IMR-90 (cell line): ENCODE measurements around the gene ATP6V0A4. TPM values are rescaled to one million over a fixed set of nuclear protein-coding genes. Genes with fewer than 3 reads are reported as not detected.

ENCODE experiments used
- ATAC-seq: fragments of 200-7000 bp; cut with Tn5 transposase; 2 replicates; pipeline ENCODE4 v1.9.1; 2020; ENCODE audit warnings: low read depth, mild to moderate bottlenecking, moderate library complexity
- BruUV-seq: library from RNA; stranded (reverse); fragments of 400-500 nt; replicated peaks from 2 replicates; lab custom pipeline; 2021; lab: Mats Ljungman, UMichigan
- CTCF ChIA-PET: fragments of 300-600 bp; formaldehyde crosslinking; extraction: SDS; loops from one replicate; lab custom pipeline; 2021; ENCODE audit warnings: antibody characterized with exemption; lab: Yijun Ruan, JAX
- POLR2A ChIA-PET: fragments of 300-600 bp; sonication (Branson Sonifier 250); formaldehyde crosslinking; loops from one replicate; lab custom pipeline; 2022; ENCODE audit warnings: antibody characterized with exemption; ENCODE audit not compliant: unreplicated experiment; lab: Charles Lee
- DNase-seq: peaks from one replicate; pipeline ENCODE4 v3.0.0; 2013
- H2AFZ ChIP-seq: replicated peaks from 2 replicates; pipeline ENCODE3; 2013; ENCODE audit warnings: low read length, mild to moderate bottlenecking; ENCODE audit not compliant: poor library complexity
- H2AK5ac ChIP-seq: 2 replicates; pipeline ENCODE4 v1.6.1; 2013; ENCODE audit warnings: low read depth, low read length, inconsistent platforms
- H2AK9ac ChIP-seq: replicated peaks from 2 replicates; pipeline ENCODE3; 2013; ENCODE audit warnings: mild to moderate bottlenecking, low read depth, low read length, moderate library complexity; ENCODE audit not compliant: poor library complexity
- H2BK120ac ChIP-seq: 2 replicates; pipeline ENCODE4 v1.6.1; 2013; ENCODE audit warnings: low read depth, low read length, inconsistent platforms
- H2BK15ac ChIP-seq: 3 replicates; pipeline ENCODE4 v1.6.1; 2013; ENCODE audit warnings: low read depth, low read length, inconsistent platforms
- H2BK20ac ChIP-seq: 2 replicates; pipeline ENCODE4 v1.6.1; 2013; ENCODE audit warnings: low read depth, mild to moderate bottlenecking, inconsistent platforms, low read length, moderate library complexity
- H2BK5ac ChIP-seq: 2 replicates; pipeline ENCODE4 v1.6.1; 2013; ENCODE audit warnings: mild to moderate bottlenecking, low read depth, low read length, inconsistent platforms; ENCODE audit not compliant: poor library complexity, severe bottlenecking
- H3K14ac ChIP-seq: replicated peaks from 2 replicates; pipeline ENCODE4 v1.6.1; 2013; ENCODE audit warnings: low read depth, low read length, inconsistent platforms
- H3K18ac ChIP-seq: 2 replicates; pipeline ENCODE4 v1.6.1; 2013; ENCODE audit warnings: low read depth, low read length, control low read depth
- H3K23ac ChIP-seq: 2 replicates; pipeline ENCODE4 v1.6.1; 2013; ENCODE audit warnings: low read depth, low read length, inconsistent platforms
- H3K27ac ChIP-seq: 2 replicates; pipeline ENCODE4 v1.5.1; 2013; ENCODE audit warnings: mild to moderate bottlenecking, control low read depth, low read length; ENCODE audit not compliant: insufficient read depth
- H3K27me3 ChIP-seq: 2 replicates; pipeline ENCODE4 v1.6.1; 2013; ENCODE audit warnings: low read length; ENCODE audit not compliant: control insufficient read depth, insufficient read depth
- H3K36me3 ChIP-seq: 2 replicates; pipeline ENCODE4 v1.6.1; 2013; ENCODE audit warnings: low read length, mixed read lengths; ENCODE audit not compliant: control insufficient read depth, insufficient read depth
- H3K4ac ChIP-seq: 2 replicates; pipeline ENCODE4 v1.6.1; 2013; ENCODE audit warnings: low read depth, low read length, inconsistent platforms
- H3K4me1 ChIP-seq: 2 replicates; pipeline ENCODE4 v1.6.1; 2013; ENCODE audit warnings: low read length, mixed read lengths; ENCODE audit not compliant: control insufficient read depth, insufficient read depth
- H3K4me2 ChIP-seq: 2 replicates; pipeline ENCODE4 v1.6.1; 2013; ENCODE audit warnings: low read depth, mild to moderate bottlenecking, control low read depth, low read length, moderate library complexity
- H3K4me3 ChIP-seq: 2 replicates; pipeline ENCODE4 v1.5.1; 2013; ENCODE audit warnings: low read depth, mild to moderate bottlenecking, control low read depth, low read length, moderate library complexity; ENCODE audit not compliant: insufficient read depth
- H3K56ac ChIP-seq: 2 replicates; pipeline ENCODE4 v1.6.1; 2013; ENCODE audit warnings: low read length, inconsistent platforms; ENCODE audit not compliant: insufficient read depth; ENCODE audit errors: extremely low read depth
- H3K79me1 ChIP-seq, 2 experiments: 2 replicates each; pipeline ENCODE4 v1.6.1; 2013; ENCODE audit warnings: low read length in 2 of 2, inconsistent platforms in 1 of 2, low read depth in 1 of 2
- H3K9ac ChIP-seq: 2 replicates; pipeline ENCODE4 v1.6.1; 2013; ENCODE audit warnings: low read depth, low read length, control low read depth
- H3K9me1 ChIP-seq: 2 replicates; pipeline ENCODE4 v1.6.1; 2013; ENCODE audit warnings: low read length, inconsistent platforms; ENCODE audit not compliant: insufficient read depth
- H3K9me3 ChIP-seq: 2 replicates; pipeline ENCODE4 v1.6.1; 2013; ENCODE audit warnings: low read length; ENCODE audit not compliant: control insufficient read depth, insufficient read depth
- H4K20me1 ChIP-seq: 2 replicates; pipeline ENCODE4 v1.6.1; 2013; ENCODE audit warnings: low read length, inconsistent platforms; ENCODE audit not compliant: insufficient read depth
- H4K5ac ChIP-seq: 2 replicates; pipeline ENCODE4 v1.6.1; 2013; ENCODE audit warnings: mild to moderate bottlenecking, low read depth, low read length, control low read depth
- H4K8ac ChIP-seq, 2 experiments: 2 replicates each; pipeline ENCODE4 v1.6.1; 2013; ENCODE audit warnings: low read depth in 2 of 2, low read length in 2 of 2, control low read depth in 1 of 2, inconsistent platforms in 1 of 2
- H4K91ac ChIP-seq: 2 replicates; pipeline ENCODE4 v1.6.1; 2013; ENCODE audit warnings: low read depth, low read length, inconsistent platforms; ENCODE audit not compliant: insufficient read depth
- BHLHE40 ChIP-seq: fragments of 150-350 bp; IDR thresholded peaks from 2 replicates; pipeline ENCODE4 v1.6.1; 2016; ENCODE audit warnings: mild to moderate bottlenecking, low read depth, low read length
- CEBPB ChIP-seq: IDR thresholded peaks from 2 replicates; pipeline ENCODE4 v1.6.1; 2012; ENCODE audit warnings: low read depth, low read length, improper control_type of control experiment
- CHD1 ChIP-seq: IDR thresholded peaks from 2 replicates; pipeline ENCODE4 v1.6.1; 2012; ENCODE audit warnings: low read depth, low read length, improper control_type of control experiment
- FOS ChIP-seq: fragments of 150-350 bp; IDR thresholded peaks from 2 replicates; pipeline ENCODE4 v1.6.1; 2016; ENCODE audit warnings: low read depth, low read length
- MAFK ChIP-seq: IDR thresholded peaks from 2 replicates; pipeline ENCODE4 v1.6.1; 2012; ENCODE audit warnings: low read depth, low read length, improper control_type of control experiment
- MAZ ChIP-seq: IDR thresholded peaks from 2 replicates; pipeline ENCODE4 v1.6.1; 2012; ENCODE audit warnings: low read depth, mild to moderate bottlenecking, low read length, improper control_type of control experiment, moderate library complexity, borderline replicate concordance
- MXI1 ChIP-seq: IDR thresholded peaks from 2 replicates; pipeline ENCODE4 v1.6.1; 2012; ENCODE audit warnings: low read depth, mild to moderate bottlenecking, low read length, moderate library complexity, borderline replicate concordance
- NFE2L2 ChIP-seq: fragments of 150-350 bp; IDR thresholded peaks from 2 replicates; pipeline ENCODE4 v1.6.1; 2016; ENCODE audit warnings: low read depth, mild to moderate bottlenecking, low read length
- POLR2A ChIP-seq: IDR thresholded peaks from 2 replicates; pipeline ENCODE4 v1.6.1; 2012; ENCODE audit warnings: mild to moderate bottlenecking, low read depth, low read length
- RAD21 ChIP-seq: IDR thresholded peaks from 2 replicates; pipeline ENCODE4 v1.6.1; 2012; ENCODE audit warnings: low read length, improper control_type of control experiment
- RCOR1 ChIP-seq: IDR thresholded peaks from 2 replicates; pipeline ENCODE4 v1.6.1; 2012; ENCODE audit warnings: mild to moderate bottlenecking, low read length, improper control_type of control experiment; ENCODE audit not compliant: insufficient replicate concordance
- RFX5 ChIP-seq: IDR thresholded peaks from 2 replicates; pipeline ENCODE4 v1.8.0; 2012; ENCODE audit warnings: low read depth, mild to moderate bottlenecking, low read length, moderate library complexity
- SMC3 ChIP-seq: fragments of 150-350 bp; IDR thresholded peaks from 2 replicates; pipeline ENCODE4 v1.6.1; 2016; ENCODE audit warnings: low read depth, mild to moderate bottlenecking, antibody characterized with exemption, low read length, moderate library complexity
- WGBS, 2 experiments: methylation state at CpG; one replicate each; pipeline versions ENCODE4 v1.1.5 to v1.1.7; 2013; ENCODE audit warnings: missing lambda C conversion rate in 2 of 2; ENCODE audit not compliant: insufficient read length in 1 of 2; ENCODE audit errors: extremely low coverage in 2 of 2; 5-methylcytosine and 5-hydroxymethylcytosine counted together
- dilution Hi-C: fragments of 300-500 bp; cut with HindIII; formaldehyde crosslinking; loops from one replicate; pipeline ENCODE4 v1.14.3; 2018; ENCODE audit warnings: low sequenced_read_pairs; ENCODE audit not compliant: unreplicated experiment
- in situ Hi-C: fragments of 300-500 bp; cut with MboI; formaldehyde crosslinking; loops from 3 replicates; pipeline ENCODE4 v1.14.3; 2019; ENCODE audit warnings: low sequenced_read_pairs, inconsistent platforms, mixed read lengths
- intact Hi-C: fragments of 100-400 bp; cut with micrococcal nuclease; formaldehyde crosslinking; loops from 2 replicates; pipeline ENCODE4 v1.10.0; 2022
- polyA plus RNA-seq, 3 experiments: library from polyadenylated mRNA; depleted of rRNA; stranded (reverse); fragments of >200 nt; gene quantifications; 2 replicates each; pipeline ENCODE4 v1.2.3, GENCODE V29; 2012; ENCODE audit warnings: low replicate concordance in 1 of 3
- total RNA-seq: library from RNA; depleted of rRNA; stranded (reverse); fragments of >200 nt; gene quantifications from 2 replicates; pipeline ENCODE4 v1.2.3, GENCODE V29; 2012
- TF ChIP-seq, protein P1 (sequence below): conservative IDR thresholded peaks from 2 replicates; pipeline ENCODE4 v1.5.1; 2012; ENCODE audit warnings: mild to moderate bottlenecking, low read depth, low read length, improper control_type of control experiment
- TF ChIP-seq, protein P2 (sequence below): fragments of 150-350 bp; IDR thresholded peaks from 2 replicates; pipeline ENCODE4 v1.6.1; 2017; ENCODE audit warnings: mild to moderate bottlenecking, antibody characterized with exemption, low read length, low read depth

ATP6V0A4 gene
- total and polyA plus RNA-seq, 2 of the 4 experiments (the other 2 are of a cell fraction): 0.05 to 0.18 TPM

DNA sequence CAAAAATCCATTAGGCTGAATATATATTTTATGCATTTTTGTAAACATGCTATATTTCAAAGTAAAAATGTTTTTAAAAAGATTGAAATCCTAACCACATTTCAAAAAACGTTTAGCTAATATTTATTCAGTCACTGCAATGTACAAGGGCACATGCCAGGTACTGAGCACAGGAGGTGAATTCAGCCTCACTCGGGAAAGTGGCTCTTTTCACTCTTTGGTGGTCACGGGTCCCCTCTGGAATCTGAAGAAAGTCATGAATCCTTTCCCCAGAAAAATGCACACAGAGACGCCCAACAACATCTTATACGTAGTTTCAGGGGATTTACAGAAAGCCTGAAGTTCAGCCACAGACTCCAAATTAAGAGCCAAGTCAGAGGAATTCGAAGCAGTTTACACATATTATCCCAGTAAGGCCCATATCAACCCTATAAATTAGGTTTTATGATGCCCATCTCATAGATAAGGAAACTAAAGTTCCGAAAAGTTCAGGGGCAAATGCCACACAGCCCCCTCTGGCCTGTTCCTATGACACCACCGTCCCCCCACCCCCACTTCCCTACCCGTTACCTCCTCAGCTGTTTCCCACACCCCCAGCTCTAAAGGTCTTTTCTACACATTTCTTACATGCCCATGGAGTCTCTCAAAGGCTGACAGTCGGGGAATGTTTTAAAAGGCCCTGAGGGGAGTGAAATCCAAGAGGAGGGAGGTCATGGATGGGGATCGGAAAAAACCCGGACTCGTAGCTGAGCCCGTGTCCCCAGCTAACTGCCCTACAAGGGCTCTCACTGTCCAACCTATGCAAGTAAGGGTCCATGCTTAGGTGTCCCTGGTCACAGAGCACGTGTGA is 87.2 kb downstream of the ATP6V0A4 start:
- Histone ChIP-seq H3K4me2 (no peak overlapping the region), H3K18ac (no peak overlapping the region), H2AK9ac (no peak overlapping the region), H3K27me3 (no peaks in the 10 kb centered on the region), H3K9me3 (peaks cover 7% of the 10 kb centered on the region; the same call in 1 of the 2 replicates), H2BK5ac (no peak overlapping the region), H3K14ac (no peak overlapping the region), H3K36me3 (no peaks in the 10 kb centered on the region), H3K9ac (no peak overlapping the region), H3K27ac (no peak overlapping the region), H3K9me1 (no peaks in the 10 kb centered on the region), H2BK120ac (no peak overlapping the region), H4K91ac (no peak overlapping the region), H4K20me1 (no peaks in the 10 kb centered on the region), H4K8ac (no peak overlapping the region), H2AFZ (no peak overlapping the region), H3K23ac (no peak overlapping the region), H2BK15ac (no peak overlapping the region), H4K5ac (no peak overlapping the region), H3K56ac (no peak overlapping the region), H3K79me1 (no peaks in the 10 kb centered on the region), H3K4me3 (no peak overlapping the region), H2AK5ac (no peak overlapping the region), H2BK20ac (no peak overlapping the region), H3K4me1 (no peaks in the 10 kb centered on the region), H3K4ac (no peak overlapping the region)
- CTCF ChIA-PET: no interaction called here
- in situ Hi-C loops (no loop called here), dilution Hi-C loops (no loop called here), intact Hi-C loops (no loop called here)
- no peak for DNase-seq
- no peak for ATAC-seq
- 30% methylated on average over 2 of the region's 15 CpGs; no CpG with 5 or more reads in 1 of the 2 experiments for WGBS, 2 experiments
- no TSS peak for BruUV-seq
- POLR2A ChIA-PET: no interaction called here
- TF ChIP-seq, protein P1, sequence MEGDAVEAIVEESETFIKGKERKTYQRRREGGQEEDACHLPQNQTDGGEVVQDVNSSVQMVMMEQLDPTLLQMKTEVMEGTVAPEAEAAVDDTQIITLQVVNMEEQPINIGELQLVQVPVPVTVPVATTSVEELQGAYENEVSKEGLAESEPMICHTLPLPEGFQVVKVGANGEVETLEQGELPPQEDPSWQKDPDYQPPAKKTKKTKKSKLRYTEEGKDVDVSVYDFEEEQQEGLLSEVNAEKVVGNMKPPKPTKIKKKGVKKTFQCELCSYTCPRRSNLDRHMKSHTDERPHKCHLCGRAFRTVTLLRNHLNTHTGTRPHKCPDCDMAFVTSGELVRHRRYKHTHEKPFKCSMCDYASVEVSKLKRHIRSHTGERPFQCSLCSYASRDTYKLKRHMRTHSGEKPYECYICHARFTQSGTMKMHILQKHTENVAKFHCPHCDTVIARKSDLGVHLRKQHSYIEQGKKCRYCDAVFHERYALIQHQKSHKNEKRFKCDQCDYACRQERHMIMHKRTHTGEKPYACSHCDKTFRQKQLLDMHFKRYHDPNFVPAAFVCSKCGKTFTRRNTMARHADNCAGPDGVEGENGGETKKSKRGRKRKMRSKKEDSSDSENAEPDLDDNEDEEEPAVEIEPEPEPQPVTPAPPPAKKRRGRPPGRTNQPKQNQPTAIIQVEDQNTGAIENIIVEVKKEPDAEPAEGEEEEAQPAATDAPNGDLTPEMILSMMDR: no peak
- no peak for TF ChIP-seq SMC3
- TF ChIP-seq MAFK: no peak
- TF ChIP-seq FOS: no peak
- no peak for TF ChIP-seq MXI1
- no peak for TF ChIP-seq CEBPB
- no peak for TF ChIP-seq POLR2A
- TF ChIP-seq RCOR1: no peak
- no peak for TF ChIP-seq BHLHE40
- TF ChIP-seq CHD1: no peak
- TF ChIP-seq MAZ: no peak
- TF ChIP-seq, protein P2, sequence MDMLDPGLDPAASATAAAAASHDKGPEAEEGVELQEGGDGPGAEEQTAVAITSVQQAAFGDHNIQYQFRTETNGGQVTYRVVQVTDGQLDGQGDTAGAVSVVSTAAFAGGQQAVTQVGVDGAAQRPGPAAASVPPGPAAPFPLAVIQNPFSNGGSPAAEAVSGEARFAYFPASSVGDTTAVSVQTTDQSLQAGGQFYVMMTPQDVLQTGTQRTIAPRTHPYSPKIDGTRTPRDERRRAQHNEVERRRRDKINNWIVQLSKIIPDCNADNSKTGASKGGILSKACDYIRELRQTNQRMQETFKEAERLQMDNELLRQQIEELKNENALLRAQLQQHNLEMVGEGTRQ: no peak
- TF ChIP-seq NFE2L2: no peak
- TF ChIP-seq RFX5: no peak
- TF ChIP-seq RAD21: no peak
